T1000 (cell line): ENCODE data around the gene PSTPIP2.
"Not testable (repeated sequence)": the region's sequence is repeated elsewhere in the genome, so short reads cannot be mapped to it uniquely, and the experiment has no call there.

Source experiments
- DNase-seq: peaks from one replicate; lab custom pipeline; 2025; ENCODE audit warnings: mixed read lengths; lab: John Stamatoyannopoulos, UW

Gene PSTPIP2

GRCh38 chr18:46069524-46069923, 2.5 kb downstream of the PSTPIP2 start:
- no peak for DNase-seq

DNA sequence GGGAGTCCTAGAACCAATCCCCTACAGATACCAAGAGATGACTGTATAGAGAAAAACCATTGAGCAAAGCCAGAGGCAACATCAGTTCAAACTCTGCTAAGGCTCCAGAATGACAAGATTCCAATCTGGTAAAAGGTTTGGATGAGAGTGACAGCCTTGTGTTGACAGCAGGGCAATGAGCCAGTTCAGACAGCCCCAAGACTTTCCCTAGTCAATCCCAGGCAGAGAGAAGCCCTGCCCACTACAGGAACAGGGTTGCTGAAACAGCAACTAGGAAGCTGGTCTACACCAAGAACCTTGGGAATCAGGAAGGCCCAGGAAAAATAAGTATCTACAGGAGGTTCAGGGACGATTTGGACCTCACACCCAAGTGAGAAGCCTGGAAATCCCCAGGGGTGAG, 3.3 kb downstream of the PSTPIP2 start:
- no peak for DNase-seq

GRCh38 chr18:46067438-46068007, 4.5 kb downstream of the PSTPIP2 start:
- DNase-seq, result peak; percentile 7

DNA sequence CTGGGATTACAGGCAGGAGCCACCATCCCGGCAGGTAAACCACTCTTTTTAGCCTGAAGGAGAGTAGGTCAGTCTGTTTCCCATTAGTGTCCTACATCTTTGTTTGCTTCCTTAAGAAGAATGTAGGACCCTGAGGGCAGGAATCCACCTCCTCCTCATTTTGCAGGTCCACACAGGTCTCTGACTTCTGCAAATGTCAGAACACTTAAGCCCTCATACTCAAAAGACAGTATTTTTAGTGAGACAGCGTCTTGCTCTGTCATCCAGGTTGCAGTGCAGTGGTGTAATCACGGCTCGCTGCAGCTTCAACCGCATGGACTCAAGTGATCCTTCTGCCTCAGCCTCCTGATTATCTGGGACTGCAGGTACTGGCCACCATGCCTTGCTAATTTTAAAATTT, 9.3 kb downstream of the PSTPIP2 start:
- no peak for DNase-seq

DNA sequence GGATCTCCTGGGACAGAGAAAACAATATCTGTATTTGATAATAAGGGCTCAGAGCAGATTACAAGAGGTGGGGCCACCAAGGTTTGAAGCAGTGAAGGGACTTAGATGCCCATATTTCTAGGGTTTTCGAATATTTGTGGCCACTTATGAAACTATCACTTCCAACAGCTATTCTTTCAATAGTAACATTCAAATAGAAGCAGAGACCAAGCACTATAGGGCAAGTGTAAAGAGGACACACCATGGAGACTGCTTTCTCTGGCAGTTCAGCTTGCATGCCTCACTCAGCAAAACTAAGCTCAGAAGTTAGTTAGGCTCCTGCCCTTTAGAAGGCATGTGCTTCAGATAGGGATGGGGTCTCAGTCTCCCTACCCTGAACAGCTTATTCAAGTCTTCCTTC, 10.3 kb downstream of the PSTPIP2 start:
- DNase-seq, result no peak

DNA sequence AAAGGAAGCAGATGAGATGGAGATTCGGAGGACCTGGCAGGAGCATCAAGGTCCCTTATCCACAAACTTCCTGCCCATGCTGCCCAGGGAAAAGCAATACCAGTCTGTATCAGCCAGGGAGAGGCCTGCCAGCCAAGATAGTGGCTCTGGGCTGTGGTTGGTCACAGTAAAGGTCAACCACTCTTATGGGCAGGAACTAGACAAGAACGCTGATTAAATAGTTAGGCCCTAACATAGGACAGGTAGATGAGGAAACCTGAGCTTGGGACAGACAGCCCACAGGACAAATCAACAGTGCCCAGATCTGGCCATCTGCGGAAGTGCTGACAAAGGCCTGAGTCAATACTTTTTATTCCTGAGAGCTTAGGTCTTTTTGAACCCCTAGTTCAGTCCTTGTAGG, 10.7 kb downstream of the PSTPIP2 start:
- no peak for DNase-seq

GRCh38 chr18:46060359-46060841, 11.7 kb downstream of the PSTPIP2 start:
- DNase-seq, result no peak

GRCh38 chr18:46055838-46056230, 16.2 kb downstream of the PSTPIP2 start:
- no peak for DNase-seq

DNA sequence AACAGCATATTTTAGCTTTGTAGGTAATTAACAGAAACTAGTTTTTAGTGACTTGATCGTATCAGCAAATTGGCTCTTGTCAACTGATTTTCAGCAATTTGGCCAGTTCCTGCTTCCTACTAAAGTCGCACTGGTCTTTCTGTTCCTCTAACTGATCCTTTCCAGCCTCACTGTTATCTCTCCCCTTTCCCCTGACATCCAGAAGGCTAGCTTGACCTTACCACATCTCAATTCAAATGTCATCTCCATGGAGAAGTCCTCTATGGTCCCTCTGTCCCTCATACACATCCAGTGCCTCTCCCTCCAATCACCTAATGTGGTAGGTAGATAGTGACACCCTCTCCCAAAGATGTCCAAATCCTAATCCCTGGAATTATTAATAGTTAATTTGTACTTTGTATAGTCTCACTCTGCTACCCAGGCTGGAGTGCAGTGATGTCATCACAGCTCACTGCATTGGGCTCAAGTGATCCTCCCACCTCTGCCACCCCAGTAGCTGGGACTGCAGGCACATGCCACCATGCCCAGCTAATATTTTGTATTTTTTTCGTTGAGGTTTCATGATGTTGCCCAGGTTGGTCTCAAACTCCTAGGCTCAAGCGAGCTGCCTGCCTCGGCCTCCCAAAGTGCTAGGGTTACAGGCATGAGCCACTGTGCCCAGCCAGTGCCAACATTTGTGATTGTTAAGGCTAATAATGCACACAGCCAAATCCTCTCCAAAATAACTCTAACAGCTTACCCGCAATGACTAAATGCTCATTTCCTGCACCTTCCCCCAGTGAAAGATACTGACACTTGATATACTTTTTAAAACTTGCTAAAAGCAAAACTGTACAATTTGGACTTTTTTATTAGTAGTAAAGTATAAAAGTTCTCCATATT, 16.9 kb downstream of the PSTPIP2 start:
- DNase-seq, result no peak

DNA sequence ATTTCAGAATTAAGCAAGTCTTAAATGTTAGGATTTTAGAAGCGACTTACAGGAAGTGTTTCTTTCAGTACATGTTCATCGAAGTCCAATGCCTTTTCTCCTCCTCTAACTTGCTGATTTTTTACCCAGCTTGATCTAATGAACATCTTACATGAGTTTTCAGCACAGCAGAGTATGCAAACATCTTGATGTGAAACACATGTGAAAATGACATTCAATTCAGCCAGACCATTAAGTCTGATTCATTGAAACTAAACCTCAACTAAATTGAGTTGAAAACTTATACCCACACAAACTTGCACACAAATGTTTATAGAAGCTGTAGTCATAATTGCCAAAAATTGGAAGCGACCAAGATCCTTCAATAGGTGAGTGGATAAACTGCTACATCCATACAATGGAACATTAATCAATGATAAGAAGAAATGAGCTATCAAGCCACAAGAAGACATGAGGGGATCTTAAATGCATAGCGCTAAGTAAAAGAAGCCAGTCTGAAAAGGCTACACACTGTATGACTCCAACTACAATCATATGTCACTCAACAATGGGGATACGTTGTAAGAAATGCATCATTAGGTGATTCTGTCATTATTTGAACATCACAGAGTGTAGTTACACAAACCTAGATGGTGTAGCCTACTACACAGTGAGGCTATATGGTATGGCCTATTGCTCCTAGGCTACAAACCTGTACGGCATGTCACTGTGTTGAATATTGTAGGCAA, 18.5 kb downstream of the PSTPIP2 start:
- DNase-seq, result no peak

DNA sequence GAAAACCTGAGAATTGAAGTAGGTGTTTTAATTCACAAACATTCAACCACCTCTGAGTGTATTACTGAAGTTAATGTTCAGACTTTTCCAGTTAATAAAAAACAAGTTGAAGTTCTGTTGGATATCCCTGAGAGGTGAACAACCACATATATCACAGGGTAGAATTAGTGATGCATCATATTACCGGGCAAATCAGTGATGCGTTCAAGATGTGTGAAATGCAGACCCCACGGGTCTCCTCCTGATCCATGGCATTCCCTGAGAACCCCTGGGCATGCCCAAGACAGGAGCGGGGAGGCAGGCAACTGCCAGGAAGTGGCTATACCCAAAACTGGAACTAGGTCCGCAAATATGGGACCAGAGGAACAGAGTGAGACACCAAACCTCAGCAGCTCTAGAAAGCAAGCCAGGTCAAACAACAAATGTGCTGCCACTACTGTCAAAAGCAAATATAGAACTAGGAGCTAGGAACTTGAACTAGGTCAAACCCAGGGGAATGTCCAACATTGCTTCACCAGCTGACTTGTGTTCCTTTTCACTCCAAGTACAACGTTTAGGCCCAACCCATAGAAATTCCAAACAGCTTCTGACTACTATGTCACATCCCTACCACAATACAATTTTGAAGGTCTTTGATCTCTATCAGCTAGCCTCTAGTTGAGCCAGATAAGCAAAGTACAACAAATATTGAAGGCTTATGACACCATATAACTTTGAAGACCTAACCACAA, 20.2 kb downstream of the PSTPIP2 start:
- DNase-seq, result no peak

DNA sequence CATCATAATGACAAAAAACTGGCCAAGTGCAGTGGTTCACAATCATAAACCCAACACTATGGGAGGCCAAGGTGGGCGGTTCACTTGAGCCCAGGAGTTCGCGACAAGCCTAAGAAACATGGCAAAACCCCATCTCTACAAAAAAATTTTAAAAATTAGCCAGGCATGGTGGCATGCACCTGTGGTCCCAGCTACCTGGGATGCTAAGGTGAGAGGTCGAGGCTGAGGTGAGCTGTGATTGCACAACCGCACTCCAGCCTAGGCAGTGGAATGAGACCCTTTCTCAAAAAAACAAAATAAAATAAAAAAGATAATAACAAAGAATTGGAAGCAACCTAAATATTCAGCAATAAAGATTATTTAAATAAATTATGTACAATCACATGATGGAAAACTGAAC, 21.8 kb downstream of the PSTPIP2 start:
- DNase-seq, result no peak

GRCh38 chr18:46048641-46049040, 23.4 kb downstream of the PSTPIP2 start:
- DNase-seq, result no peak

DNA sequence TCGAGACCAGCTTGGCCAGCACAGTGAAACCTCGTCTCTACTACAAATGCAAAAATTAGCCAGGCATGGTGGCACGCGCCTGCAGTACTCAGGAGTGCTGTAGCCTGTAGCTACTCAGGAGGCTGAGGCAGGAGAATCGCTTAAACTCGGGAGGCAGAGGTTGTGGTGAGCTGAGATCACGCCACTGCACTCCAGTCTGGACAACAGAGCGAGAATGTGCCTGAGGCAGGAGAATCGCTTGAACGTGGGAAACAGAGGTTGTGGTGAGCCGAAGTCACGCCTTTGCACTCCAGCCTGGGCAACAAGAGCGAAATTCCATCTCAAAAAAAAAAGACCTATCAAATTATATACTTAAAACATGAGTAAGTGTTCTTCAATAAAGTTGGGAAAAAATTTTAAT, 24.7 kb downstream of the PSTPIP2 start:
- DNase-seq, result not testable (repeated sequence)

DNA sequence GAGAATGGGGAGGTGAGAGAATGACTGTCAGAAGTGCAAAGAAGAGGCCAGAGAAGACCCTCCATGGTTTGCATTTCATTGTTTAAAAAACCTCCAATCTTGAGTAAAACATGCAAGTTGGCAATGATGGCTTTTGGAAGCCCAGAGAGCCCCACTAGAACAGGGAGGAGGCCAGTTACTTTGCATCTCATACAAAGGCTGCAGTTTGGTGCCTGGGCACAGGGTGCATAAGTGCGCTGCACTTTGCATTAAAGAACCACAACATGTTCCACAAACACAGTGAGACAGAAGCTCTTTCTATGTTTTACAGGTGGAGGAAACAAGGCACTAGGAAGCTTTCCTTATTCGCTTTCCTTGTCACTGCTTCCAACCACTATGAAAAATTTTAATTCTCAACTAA, 25.4 kb downstream of the PSTPIP2 start:
- DNase-seq, result no peak

- no peak for DNase-seq
These were observed 25.9 kb downstream of the PSTPIP2 start for GRCh38 chr18:46046126-46046525.

GRCh38 chr18:46042571-46043123, 29.4 kb downstream of the PSTPIP2 start:
- DNase-seq, result no peak

GRCh38 chr18:46040747-46041104, 31.3 kb downstream of the PSTPIP2 start:
- no peak for DNase-seq

DNA sequence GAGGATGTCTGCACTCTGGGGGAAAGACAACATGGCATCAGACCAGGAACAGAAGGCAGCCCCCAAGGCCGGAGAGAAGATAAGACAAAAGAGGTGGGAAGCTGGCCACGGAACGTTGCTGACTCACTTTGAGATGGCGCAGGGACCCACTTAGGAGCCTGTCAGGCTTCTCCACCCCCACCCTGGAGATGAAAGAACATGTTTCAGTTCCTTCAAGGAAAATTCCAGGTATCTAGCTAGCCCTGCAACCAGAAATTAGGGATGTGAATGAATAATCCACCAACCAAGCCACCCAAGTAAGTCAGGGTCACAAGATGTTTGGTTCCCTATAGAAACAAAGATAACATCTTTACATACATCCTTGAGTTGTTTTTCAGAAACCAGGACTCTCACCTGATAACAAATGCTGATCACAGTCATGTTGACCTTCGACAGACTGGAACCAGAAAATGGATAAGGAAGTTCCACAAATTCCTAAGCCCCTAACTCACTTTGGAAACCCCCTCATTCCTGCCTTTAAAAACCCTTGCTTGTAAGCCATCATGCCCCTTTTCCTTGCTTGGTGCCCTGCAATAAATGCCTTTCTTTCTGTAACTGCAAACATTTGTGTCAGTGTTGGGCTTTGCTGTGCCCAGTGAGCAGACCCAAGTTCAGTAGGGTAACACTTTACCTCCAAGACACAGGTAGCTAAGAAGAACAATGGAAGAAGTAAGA, 31.9 kb downstream of the PSTPIP2 start:
- no peak for DNase-seq

DNA sequence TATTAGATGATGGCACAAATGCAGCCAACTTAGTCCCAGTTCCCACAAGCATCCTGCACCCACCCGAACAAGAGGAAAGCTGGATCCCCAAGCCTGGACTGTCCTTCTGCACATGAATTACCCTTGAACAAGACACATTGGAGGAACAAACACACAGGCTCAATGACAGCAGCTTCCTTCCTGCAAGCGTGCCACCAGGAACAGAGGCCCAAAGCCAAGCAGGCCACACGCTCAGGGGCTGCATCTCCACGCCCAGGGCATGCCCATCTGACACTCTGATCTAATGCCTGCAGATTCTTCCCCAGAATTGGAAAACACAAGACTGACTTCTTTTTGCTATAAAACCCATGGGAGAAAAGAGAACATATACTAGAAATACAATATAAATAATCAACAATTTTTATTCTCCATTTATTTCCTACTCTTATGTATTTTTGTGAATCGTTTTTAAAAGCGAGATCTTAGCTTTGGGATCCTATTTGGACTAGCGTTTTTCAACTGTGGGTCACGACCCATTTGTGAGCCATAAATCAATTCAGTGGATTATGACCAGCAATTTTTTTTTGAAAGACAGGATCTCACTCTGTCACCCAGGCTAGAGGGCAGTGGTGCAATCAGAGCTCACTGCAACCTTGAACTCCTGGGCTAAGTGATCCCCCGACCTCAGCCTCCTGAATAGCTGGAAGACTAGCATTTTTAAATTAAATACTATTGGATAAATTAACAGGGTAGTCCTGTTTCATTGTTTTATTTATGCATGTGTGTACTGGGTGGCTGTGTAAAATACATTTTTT, 34.4 kb downstream of the PSTPIP2 start:
- DNase-seq, result no peak
